CD14-positive monocyte (primary cell): ENCODE data around the gene MAP7. TPM values are rescaled to one million over a fixed set of nuclear protein-coding genes. Genes with fewer than 3 reads are reported as not detected.

Source experiments
- DNase-seq, 3 donors: peaks; one replicate each; pipeline ENCODE4 v3.0.0-alpha.2; 2011 to 2022
- H2AFZ ChIP-seq: 2 replicates; pipeline ENCODE4 v1.6.0; 2012; ENCODE audit warnings: mild to moderate bottlenecking, low read depth, low read length, inconsistent platforms; ENCODE audit not compliant: insufficient read depth, poor library complexity, severe bottlenecking
- H3K27ac ChIP-seq, 2 donors: 1 replicate in 1 of 2; 2 replicates in 1 of 2; pipeline ENCODE4 v1.5.1; 2012 to 2013; ENCODE audit warnings: low read length in 2 of 2, control low read depth in 1 of 2, inconsistent platforms in 1 of 2, low read depth in 1 of 2, mild to moderate bottlenecking in 1 of 2
- H3K27me3 ChIP-seq, 2 donors: one replicate each; pipeline versions ENCODE4 v1.6.0 to v1.6.1; 2011 to 2013; ENCODE audit warnings: low read length in 2 of 2; ENCODE audit not compliant: control insufficient read depth in 2 of 2, insufficient read depth in 2 of 2
- H3K36me3 ChIP-seq, 2 donors: replicated peaks in 1 of 2; 1 replicate in 1 of 2; 2 replicates in 1 of 2; pipeline versions ENCODE4 v1.5.1 to v1.6.1; 2012 to 2013; ENCODE audit warnings: low read length in 2 of 2, control low read depth in 1 of 2, inconsistent platforms in 1 of 2, mild to moderate bottlenecking in 1 of 2; ENCODE audit not compliant: insufficient read depth in 2 of 2, control insufficient read depth in 1 of 2
- H3K4me1 ChIP-seq, 2 donors: 1 replicate in 1 of 2; 2 replicates in 1 of 2; pipeline versions ENCODE4 v1.5.1 to v1.6.1; 2012 to 2013; ENCODE audit warnings: low read length in 2 of 2, control low read depth in 1 of 2, inconsistent platforms in 1 of 2, mild to moderate bottlenecking in 1 of 2, moderate library complexity in 1 of 2; ENCODE audit not compliant: insufficient read depth in 2 of 2, control insufficient read depth in 1 of 2
- H3K4me2 ChIP-seq: replicated peaks from 2 replicates; pipeline ENCODE3; 2012; ENCODE audit warnings: low read length, moderate library complexity, mild to moderate bottlenecking; ENCODE audit not compliant: poor library complexity, severe bottlenecking; ENCODE audit errors: extremely low read depth
- H3K4me3 ChIP-seq, 3 experiments: fragments of 200-600 bp in 1 of 3; sonication (generic) in 1 of 3; replicated peaks in 1 of 3; 1 replicate in 2 of 3; 2 replicates in 1 of 3; pipeline ENCODE4 v1.5.1; 2011 to 2013; ENCODE audit warnings: low read length in 3 of 3, mild to moderate bottlenecking in 3 of 3, control low read depth in 2 of 3, low read depth in 2 of 3, inconsistent platforms in 1 of 3, moderate library complexity in 1 of 3
- H3K79me2 ChIP-seq: 2 replicates; pipeline ENCODE4 v1.6.0; 2012; ENCODE audit warnings: mild to moderate bottlenecking, control low read depth, inconsistent platforms, low read length, moderate library complexity; ENCODE audit not compliant: insufficient read depth
- H3K9ac ChIP-seq: 2 replicates; pipeline ENCODE4 v1.6.0; 2017; ENCODE audit warnings: low read length, mild to moderate bottlenecking; ENCODE audit not compliant: insufficient read depth, poor library complexity, severe bottlenecking
- H3K9me3 ChIP-seq, 2 donors: replicated peaks in 1 of 2; 1 replicate in 1 of 2; 2 replicates in 1 of 2; pipeline versions ENCODE4 v1.5.1 to v1.6.1; 2012 to 2013; ENCODE audit warnings: low read length in 2 of 2, control low read depth in 1 of 2; ENCODE audit not compliant: control insufficient read depth in 1 of 2, insufficient read depth in 1 of 2
- H4K20me1 ChIP-seq: 2 replicates; pipeline ENCODE4 v1.6.0; 2012; ENCODE audit warnings: mild to moderate bottlenecking, low read length, control low read depth, moderate library complexity; ENCODE audit not compliant: insufficient read depth
- H3K27ac Mint-ChIP-seq, 7 donors: one replicate each; pipeline ENCODE4 v1.8.0; 2020; ENCODE audit warnings: mild to moderate bottlenecking in 7 of 7, mixed read lengths in 7 of 7, moderate library complexity in 6 of 7, inconsistent platforms in 2 of 7
- H3K27me3 Mint-ChIP-seq, 3 donors: one replicate each; pipeline ENCODE4 v1.8.0; 2021 to 2022; ENCODE audit warnings: low read depth in 3 of 3, mild to moderate bottlenecking in 3 of 3, mixed read lengths in 3 of 3, moderate library complexity in 3 of 3, inconsistent platforms in 1 of 3
- H3K36me3 Mint-ChIP-seq, 2 donors: one replicate each; pipeline ENCODE4 v1.8.0; 2020; ENCODE audit warnings: mixed read lengths in 2 of 2, inconsistent platforms in 1 of 2, mild to moderate bottlenecking in 1 of 2
- H3K4me1 Mint-ChIP-seq: one replicate; pipeline ENCODE4 v1.8.0; 2020; ENCODE audit warnings: mild to moderate bottlenecking, mixed read lengths
- H3K4me3 Mint-ChIP-seq, 2 donors: one replicate each; pipeline ENCODE4 v1.8.0; 2020; ENCODE audit warnings: mild to moderate bottlenecking in 2 of 2, mixed read lengths in 2 of 2, moderate library complexity in 1 of 2
- H3K9me3 Mint-ChIP-seq, 7 donors: one replicate each; pipeline ENCODE4 v1.8.0; 2020 to 2022; ENCODE audit warnings: mixed read lengths in 7 of 7, mild to moderate bottlenecking in 6 of 7, moderate library complexity in 6 of 7, inconsistent platforms in 2 of 7
- CTCF ChIP-seq: fragments of 200-600 bp; IDR thresholded peaks from one replicate; pipeline ENCODE4 v1.8.0; 2022; ENCODE audit warnings: antibody characterized with exemption, mild to moderate bottlenecking
- WGBS: methylation state at CpG from one replicate; pipeline ENCODE4 v1.1.5; 2013; ENCODE audit warnings: missing lambda C conversion rate; ENCODE audit not compliant: insufficient coverage; 5-methylcytosine and 5-hydroxymethylcytosine counted together
- intact Hi-C, 2 donors: fragments of 100-400 bp; cut with micrococcal nuclease; formaldehyde crosslinking; loops; one replicate each; pipeline versions ENCODE4 v1.15.0 to v1.15.1; 2023
- polyA plus RNA-seq, 3 donors: library from polyadenylated mRNA; depleted of rRNA in 1 of 3; unstranded in 2 of 3; stranded (reverse) in 1 of 3; fragments of 300-500 nt in 2 of 3; fragments of >200 nt in 1 of 3; fragmentation: Illumina TruSeq in 2 of 3; gene quantifications; 1 replicate in 2 of 3; 2 replicates in 1 of 3; pipeline ENCODE4 v1.2.3, GENCODE V29; 2012 to 2021

MAP7 gene
- polyA plus RNA-seq, 3 donors: 0.67 to 1.6 (median 1.2) TPM

DNA sequence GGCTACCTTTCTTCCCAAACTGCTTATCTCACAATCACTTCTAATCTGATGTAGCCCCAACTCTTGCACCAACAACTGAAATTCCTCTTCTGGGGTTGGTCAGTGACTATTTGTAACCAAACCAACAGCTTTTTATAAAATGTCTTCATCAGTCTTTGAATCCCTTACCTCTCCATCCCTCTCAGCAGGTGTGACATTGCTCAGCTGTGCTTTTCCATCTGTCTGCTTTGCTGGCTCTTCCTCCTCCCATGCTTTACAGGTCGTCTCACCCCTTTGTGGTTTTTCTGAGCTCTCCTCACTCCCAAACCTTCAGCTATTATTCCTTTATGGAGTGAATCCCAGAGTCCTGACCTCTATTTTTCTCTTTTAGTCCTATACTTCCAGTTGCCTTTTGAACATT, 5.9 kb downstream of the MAP7 start:
- Histone ChIP-seq H3K36me3 (no peaks in the 10 kb centered on the region), H3K79me2 (no peaks in the 10 kb centered on the region), H4K20me1 (no peaks in the 10 kb centered on the region), H3K27ac (no peak overlapping the region), H3K4me2 (no peak overlapping the region), H3K9me3 (no peaks in the 10 kb centered on the region), H3K4me1 (peaks cover 2 to 3% of the 10 kb centered on the region in 2 donors), H3K4me3 (no peak overlapping the region), H2AFZ (no peak overlapping the region), H3K9ac (no peak overlapping the region), H3K27me3 (peaks cover 8 to 9% of the 10 kb centered on the region in 2 donors)
- Mint-ChIP-seq H3K9me3 (peaks cover 0 to 5% (median 0%) of the 10 kb centered on the region in 7 donors), H3K36me3 (peaks cover 0 to 5% of the 10 kb centered on the region in 2 donors), H3K4me3 (no peak overlapping the region), H3K27ac (no peak overlapping the region), H3K27me3 (peaks cover 14 to 18% (median 16%) of the 10 kb centered on the region in 3 donors), H3K4me1 (peaks cover 3% of the 10 kb centered on the region)
- intact Hi-C loops: no loop called here
- no peak for DNase-seq
- WGBS: 67% methylated on average over 1 of the region's 1 CpG
- no peak for TF ChIP-seq CTCF

GRCh38 chr6:136541395-136541794, 8.8 kb downstream of the MAP7 start:
- Histone ChIP-seq H3K9me3 (no peaks in the 10 kb centered on the region), H3K4me3 (no peak overlapping the region), H3K27ac (no peak overlapping the region), H3K4me1 (no peaks in the 10 kb centered on the region), H3K27me3 (no peaks in the 10 kb centered on the region), H4K20me1 (no peaks in the 10 kb centered on the region), H3K9ac (no peak overlapping the region), H3K36me3 (no peaks in the 10 kb centered on the region), H3K79me2 (no peaks in the 10 kb centered on the region), H3K4me2 (no peak overlapping the region), H2AFZ (no peak overlapping the region)
- Mint-ChIP-seq H3K9me3 (no peaks in the 10 kb centered on the region), H3K36me3 (no peaks in the 10 kb centered on the region), H3K4me1 (peaks cover 10% of the 10 kb centered on the region), H3K4me3 (no peak overlapping the region), H3K27ac (no peak overlapping the region), H3K27me3 (peaks cover 3 to 7% (median 3%) of the 10 kb centered on the region in 3 donors)
- no peak for DNase-seq
- TF ChIP-seq CTCF: no peak
- WGBS: no CpG with 5 or more reads among the region's 2 CpGs
- intact Hi-C loops: no loop called here
